Caki2 (cell line): Measurements from ENCODE around the gene CDH4. TPM values are rescaled to one million over a fixed set of nuclear protein-coding genes. Genes with fewer than 3 reads are reported as not detected.

Experiments
- DNase-seq: peaks from one replicate; pipeline ENCODE4 v3.0.0-alpha.2; 2015; ENCODE audit warnings: low read depth
- in situ Hi-C: cut with HindIII; loops from 2 replicates; pipeline ENCODE4 v1.10.0; 2016; ENCODE audit warnings: low sequenced_read_pairs, low pct_unique_long_range_greater_than_20kb, mixed read lengths
- total RNA-seq: library from RNA; depleted of rRNA; stranded (reverse); fragments of >200 nt; shearing (Covaris generic); gene quantifications from 2 replicates; pipeline ENCODE4 v1.2.3, GENCODE V29; 2014; ENCODE audit warnings: low replicate concordance

CDH4 gene
- total RNA-seq, 1 experiment from 2014 or later = 2.7 TPM

- no peak for DNase-seq
- in situ Hi-C loops = no loop called here
These were observed 304.6 kb downstream of the CDH4 start for GRCh38 chr20:61556673-61557072.

GRCh38 chr20:61557621-61558020, 305.6 kb downstream of the CDH4 start:
- no peak for DNase-seq
- in situ Hi-C loops = no loop called here

- DNase-seq = no peak
These were observed 306.7 kb downstream of the CDH4 start for GRCh38 chr20:61558726-61559125.

DNA sequence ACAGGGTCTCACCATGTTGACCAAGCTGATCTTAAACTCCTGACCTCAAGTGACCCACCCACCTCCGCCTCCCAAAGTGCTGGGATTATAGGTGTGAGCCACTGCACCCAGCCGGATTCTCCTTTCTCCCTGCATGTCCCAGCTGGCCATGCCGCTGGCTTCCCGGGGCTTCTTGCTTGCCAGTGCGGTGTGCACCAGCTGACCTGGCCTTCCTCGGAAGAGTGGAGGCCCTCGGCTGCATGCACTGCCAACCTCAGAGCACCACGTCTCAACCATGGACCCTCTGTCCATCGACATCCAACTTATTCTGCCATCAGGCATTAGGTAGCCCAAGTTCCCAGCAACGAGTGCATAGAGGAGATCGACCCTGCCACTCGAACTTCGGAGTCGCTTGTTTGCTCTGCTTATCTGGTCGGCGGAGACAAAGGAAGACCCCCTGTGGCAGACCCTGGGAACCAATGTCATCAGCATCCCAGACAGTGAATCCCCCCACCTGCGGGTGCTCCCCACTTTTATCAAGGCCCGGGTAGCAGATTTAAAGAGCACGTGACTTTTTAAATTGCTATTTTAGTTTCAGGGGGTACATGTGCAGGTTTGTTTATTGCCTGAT, 307.8 kb downstream of the CDH4 start:
- DNase-seq = no peak
- in situ Hi-C loops = no loop called here

More at GRCh38 chr20:61558726-61559125, 306.7 kb downstream of the CDH4 start:
- in situ Hi-C loops = no loop called here

DNA sequence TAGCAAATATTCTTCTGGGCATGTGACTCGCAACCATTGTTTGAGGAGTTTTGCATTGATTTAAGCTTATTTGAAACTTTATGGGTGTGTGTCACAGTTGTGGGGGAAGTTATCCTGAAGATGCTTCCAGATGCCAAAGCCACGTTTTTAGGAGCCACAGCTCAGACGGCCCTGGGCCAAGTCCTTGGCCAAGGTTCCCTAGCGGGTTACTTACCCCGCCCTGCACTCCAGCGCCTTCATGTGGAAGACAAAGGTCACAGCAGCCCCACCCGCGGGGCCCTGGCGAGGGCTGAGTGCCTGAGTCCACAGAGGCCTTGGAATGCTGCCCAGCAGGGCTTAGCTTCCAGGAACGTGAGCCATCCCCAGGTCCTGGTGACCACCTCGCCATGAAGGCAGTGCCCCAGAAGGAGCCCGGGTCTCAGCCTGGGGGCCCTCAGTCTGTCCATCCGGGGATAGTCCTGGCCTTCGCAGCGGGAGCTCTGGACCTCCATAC, 308.3 kb downstream of the CDH4 start:
- no peak for DNase-seq
- in situ Hi-C loops = no loop called here

- in situ Hi-C loops = no loop called here
- DNase-seq = no peak
These were observed 309.2 kb downstream of the CDH4 start for GRCh38 chr20:61561111-61561830.

DNA sequence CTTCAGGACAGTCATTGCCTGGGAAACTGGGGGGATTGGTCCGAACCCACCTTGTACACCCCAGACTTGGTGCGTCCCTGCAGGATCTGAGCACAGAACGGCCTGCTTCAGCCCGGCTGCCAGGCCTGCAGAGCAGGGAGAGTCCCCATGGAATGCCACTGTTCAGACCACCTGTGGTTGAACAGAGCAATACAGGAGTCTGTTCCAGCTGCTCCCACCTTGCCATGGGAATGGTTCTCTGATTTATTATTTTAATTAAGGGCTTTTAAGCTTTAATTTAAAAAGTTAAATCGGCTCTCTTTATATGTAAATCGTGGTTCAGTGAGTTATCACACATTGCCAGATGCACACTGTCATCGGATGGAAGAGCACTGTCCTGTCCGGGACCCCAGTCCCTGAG, 310.4 kb downstream of the CDH4 start:
- in situ Hi-C loops = no loop called here
- DNase-seq = no peak

GRCh38 chr20:61562897-61563504, 310.9 kb downstream of the CDH4 start:
- in situ Hi-C loops = no loop called here

DNA sequence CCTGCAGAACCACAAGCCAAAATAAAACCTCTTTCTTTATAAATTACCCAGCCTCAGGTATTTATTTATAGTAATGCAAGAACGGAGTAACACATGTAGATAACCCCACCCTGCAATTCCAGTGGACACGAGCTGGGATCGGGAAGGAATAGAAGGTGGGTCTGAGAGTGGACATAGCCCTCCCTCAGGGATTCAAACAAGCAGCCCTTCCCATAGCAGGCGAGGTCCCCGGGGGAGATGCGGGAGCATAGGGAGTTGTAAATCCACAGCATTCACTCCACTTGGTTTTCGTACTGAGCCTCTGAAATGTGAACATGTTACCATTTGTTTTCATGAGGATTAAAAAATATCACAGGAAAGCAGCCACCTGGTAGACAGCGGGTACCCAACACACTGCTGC, 312.6 kb downstream of the CDH4 start:
- in situ Hi-C loops = no loop called here
- no peak for DNase-seq

More at GRCh38 chr20:61562897-61563504, 310.9 kb downstream of the CDH4 start:
- DNase-seq = no peak

DNA sequence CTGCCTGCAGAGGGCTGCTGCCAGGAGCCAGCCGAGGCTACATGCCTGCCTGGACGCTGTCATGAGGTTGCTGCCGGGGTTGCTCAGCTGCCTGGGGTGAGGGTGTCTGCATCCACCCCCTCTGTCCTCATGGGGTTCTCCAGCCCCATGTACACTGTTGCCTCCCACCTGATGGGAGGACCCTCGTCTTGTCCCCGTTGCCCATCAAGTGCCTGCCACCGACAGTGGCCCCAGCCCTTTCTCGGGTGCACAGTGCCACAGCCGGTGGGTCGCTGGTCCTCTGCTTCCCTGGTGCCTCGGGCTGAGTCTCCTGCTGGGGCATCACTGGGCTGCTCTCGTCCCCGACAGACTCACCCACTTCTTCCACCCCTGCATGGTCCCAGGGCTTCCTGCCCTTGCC, 313.7 kb downstream of the CDH4 start:
- in situ Hi-C loops = no loop called here

GRCh38 chr20:61566691-61567090, 314.6 kb downstream of the CDH4 start:
- DNase-seq = no peak
- in situ Hi-C loops = no loop called here

More for the DNA sequence above, 313.7 kb downstream of the CDH4 start:
- DNase-seq = no peak

DNA sequence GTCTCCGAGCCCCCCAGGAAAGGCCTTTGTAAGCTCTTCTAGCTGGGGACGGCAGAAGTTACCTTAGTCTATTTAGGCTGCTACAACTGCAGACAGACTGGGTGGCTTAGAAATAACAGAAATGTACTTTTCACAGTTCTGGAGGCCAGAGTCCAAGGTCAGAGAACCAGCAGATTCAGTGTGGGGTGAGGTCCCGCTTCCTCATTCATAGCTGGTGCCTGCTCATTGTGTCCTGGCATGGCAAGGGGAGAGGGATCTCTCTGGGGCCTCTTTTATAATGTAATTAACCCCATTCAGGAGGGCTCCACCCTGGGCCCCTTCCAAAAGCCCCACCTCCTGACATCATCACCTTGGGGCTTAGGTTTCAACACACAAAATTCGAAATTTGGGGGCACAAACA, 315.1 kb downstream of the CDH4 start:
- in situ Hi-C loops = no loop called here
- no peak for DNase-seq

- in situ Hi-C loops = no loop called here
- DNase-seq = peak; percentile 16
These were observed 317.8 kb downstream of the CDH4 start for GRCh38 chr20:61569825-61570224.

- no peak for DNase-seq
- in situ Hi-C loops = no loop called here
These were observed 318.7 kb downstream of the CDH4 start for GRCh38 chr20:61570646-61571195.

- no peak for DNase-seq
- in situ Hi-C loops = no loop called here
These were observed 319.2 kb downstream of the CDH4 start for GRCh38 chr20:61571221-61571620.

DNA sequence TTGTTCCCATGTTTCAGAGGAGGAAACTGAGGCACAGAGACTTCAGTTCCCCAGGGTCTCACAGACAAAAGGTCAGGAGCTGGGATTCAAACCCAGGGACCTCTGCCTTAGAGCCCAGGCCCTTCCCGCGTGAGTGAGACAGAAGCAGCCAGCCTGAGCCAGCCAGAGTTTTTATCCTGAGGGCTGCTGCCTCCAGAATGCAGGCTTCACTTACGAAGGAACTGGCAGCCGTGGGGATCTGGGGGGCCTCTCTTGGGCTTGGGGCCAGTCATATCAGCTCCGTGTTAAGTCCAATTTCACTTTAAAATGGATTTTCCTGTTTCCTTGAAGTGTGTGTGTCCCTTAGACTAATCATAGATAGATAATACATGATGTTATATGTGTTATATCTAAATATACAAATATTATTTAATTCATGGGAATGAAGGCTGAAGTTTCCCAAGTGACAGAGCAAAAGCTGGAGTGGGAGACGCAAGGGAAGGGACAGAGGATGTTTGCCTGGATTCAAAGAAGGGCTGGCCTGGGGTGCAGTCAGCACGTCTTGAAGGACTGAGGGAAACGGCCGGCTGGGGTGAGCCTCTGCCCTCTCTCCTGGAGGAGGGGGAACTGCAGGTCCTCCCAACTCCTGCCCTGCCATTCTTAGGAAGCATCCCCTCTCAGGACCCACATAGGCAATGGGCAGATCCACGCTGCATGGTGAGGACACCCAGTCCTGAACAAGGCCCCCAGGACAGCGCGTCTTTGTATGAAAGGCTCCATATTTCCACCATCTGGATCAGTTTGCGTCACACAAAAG, 320.1 kb downstream of the CDH4 start:
- in situ Hi-C loops = no loop called here
- no peak for DNase-seq

DNA sequence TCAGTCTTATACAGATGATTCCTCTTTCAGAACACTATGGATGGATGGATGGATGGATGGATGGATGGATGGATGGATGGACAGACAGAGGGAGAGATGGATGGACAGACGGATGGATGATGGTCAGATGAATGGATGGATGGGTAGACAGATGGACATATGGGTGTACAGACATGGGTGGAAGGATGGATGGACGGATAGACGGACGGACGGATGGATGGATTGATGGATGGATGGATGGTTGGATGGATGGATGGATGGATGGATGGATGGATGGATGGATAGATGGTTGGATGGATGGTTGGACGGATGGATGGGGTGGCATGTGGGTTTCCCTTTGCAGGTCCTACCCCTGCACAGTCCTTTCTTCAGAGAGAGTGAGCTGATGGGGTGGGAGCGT, 320.7 kb downstream of the CDH4 start:
- DNase-seq = no peak
- in situ Hi-C loops = no loop called here
